Activated T-cell treated with anti-CD3 and anti-CD28 coated beads, Interleukin-2, amount 50 U/mL, for 4 hours (primary cell): ENCODE results near the gene HBD. TPM values are rescaled to one million over a fixed set of nuclear protein-coding genes. Genes with fewer than 3 reads are reported as not detected.
"Not testable (repeated sequence)": the region's sequence is repeated elsewhere in the genome, so short reads cannot be mapped to it uniquely, and the experiment has no call there.

ENCODE experiments used
- ATAC-seq, 2 donors: fragments of 200-7000 bp; cut with Tn5 transposase; one replicate each; pipeline ENCODE4 v1.10.0; 2021
- DNase-seq: peaks from one replicate; pipeline ENCODE4 v3.0.0-alpha.2; 2020
- H3K27me3 Mint-ChIP-seq: one replicate; pipeline ENCODE4 v1.8.0; 2021; ENCODE audit warnings: low read depth, mixed read lengths
- H3K36me3 Mint-ChIP-seq: one replicate; pipeline ENCODE4 v1.8.0; 2022; ENCODE audit warnings: mixed read lengths; ENCODE audit not compliant: insufficient read depth
- H3K4me1 Mint-ChIP-seq: one replicate; pipeline ENCODE4 v1.8.0; 2021; ENCODE audit warnings: low read depth, mixed read lengths
- H3K4me3 Mint-ChIP-seq: one replicate; pipeline ENCODE4 v1.8.0; 2021; ENCODE audit warnings: mild to moderate bottlenecking, moderate library complexity, mixed read lengths
- H3K9me3 Mint-ChIP-seq: one replicate; pipeline ENCODE4 v1.8.0; 2021; ENCODE audit warnings: mixed read lengths
- total RNA-seq, 3 donors: library from RNA; stranded (reverse); gene quantifications; one replicate each; pipeline ENCODE4 v1.2.1, GENCODE V29; 2021

HBD gene
- total RNA-seq, 3 donors from 2014 or later: 0.46 to 0.51 TPM; not detected in 1

DNA sequence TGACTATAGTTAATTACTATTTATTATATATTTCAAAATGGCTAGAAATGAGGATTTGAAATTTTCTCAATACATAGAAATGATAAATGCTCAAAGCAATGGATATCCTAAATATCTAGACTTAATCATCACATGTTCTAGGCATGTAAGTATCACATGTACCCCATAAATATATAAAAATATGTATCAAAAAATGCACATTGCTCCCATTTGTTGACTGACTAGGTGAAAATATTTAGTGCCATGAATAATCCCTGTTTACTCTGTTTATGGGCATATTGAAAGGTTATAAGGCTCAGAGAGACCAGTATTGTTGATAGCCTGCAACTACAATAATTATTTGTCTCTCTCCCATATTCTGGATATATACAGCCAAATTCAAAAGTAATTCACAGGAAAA is 32.3 kb upstream of the HBD start:
- no peaks in the 10 kb centered on the region for H3K36me3 Mint-ChIP-seq
- no peak overlapping the region for H3K4me3 Mint-ChIP-seq
- peaks cover 2% of the 10 kb centered on the region for H3K27me3 Mint-ChIP-seq
- DNase-seq: no peak
- H3K9me3 Mint-ChIP-seq: peaks cover 3% of the 10 kb centered on the region
- no peaks in the 10 kb centered on the region for H3K4me1 Mint-ChIP-seq
- ATAC-seq: no peak

DNA sequence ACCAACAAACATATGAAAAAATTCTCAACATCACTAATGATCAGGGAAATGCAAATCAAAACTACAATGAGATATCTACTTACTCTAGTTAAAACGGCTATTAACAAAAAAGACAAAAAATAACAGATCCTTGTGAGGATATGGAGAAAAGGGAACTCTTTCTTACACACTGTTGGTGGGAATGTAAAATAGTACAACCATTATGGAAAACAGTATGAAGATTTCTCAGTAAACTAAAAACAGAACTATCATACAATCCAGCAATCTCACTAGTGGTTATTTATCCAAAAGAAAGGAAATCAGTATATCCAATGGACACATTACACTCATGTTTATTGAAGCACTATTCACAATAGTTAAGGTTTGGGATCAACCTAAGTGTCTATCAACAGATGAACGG is 31.5 kb upstream of the HBD start:
- H3K4me3 Mint-ChIP-seq: no peak overlapping the region
- DNase-seq (no peak), ATAC-seq (no peak)
- no peaks in the 10 kb centered on the region for H3K4me1 Mint-ChIP-seq
- no peaks in the 10 kb centered on the region for H3K36me3 Mint-ChIP-seq
- H3K27me3 Mint-ChIP-seq: no peaks in the 10 kb centered on the region
- H3K9me3 Mint-ChIP-seq: peaks cover 3% of the 10 kb centered on the region

GRCh38 chr11:5258543-5259262 is 24.4 kb upstream of the HBD start:
- ATAC-seq (no peak), DNase-seq (no peak)
- Mint-ChIP-seq H3K36me3 (no peaks in the 10 kb centered on the region), H3K27me3 (peaks cover 2% of the 10 kb centered on the region), H3K9me3 (peaks cover 12% of the 10 kb centered on the region), H3K4me3 (no peak overlapping the region), H3K4me1 (no peaks in the 10 kb centered on the region)

DNA sequence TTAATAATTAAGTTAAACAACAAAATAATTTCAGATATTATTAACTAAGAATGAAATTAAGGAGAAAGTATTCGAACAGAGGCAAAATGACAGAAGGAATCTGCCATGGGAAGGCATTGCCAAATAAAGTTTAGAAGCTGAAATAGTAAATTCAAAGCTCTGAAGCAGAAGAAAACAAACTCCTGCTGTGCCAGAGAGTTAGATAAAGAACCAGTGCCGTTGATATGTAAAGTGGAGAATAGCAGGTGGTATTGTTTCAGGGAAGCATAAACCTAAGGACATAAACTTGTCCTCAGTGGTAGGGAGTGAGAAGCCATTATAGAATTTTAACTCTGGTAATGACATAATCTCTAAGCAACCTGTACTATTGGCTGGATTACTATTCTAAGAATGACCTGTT is 23.0 kb upstream of the HBD start:
- Mint-ChIP-seq H3K36me3 (no peaks in the 10 kb centered on the region), H3K27me3 (peaks cover 2% of the 10 kb centered on the region), H3K4me1 (no peaks in the 10 kb centered on the region), H3K9me3 (peaks cover 12% of the 10 kb centered on the region), H3K4me3 (no peak overlapping the region)
- DNase-seq (no peak), ATAC-seq (no peak)

DNA sequence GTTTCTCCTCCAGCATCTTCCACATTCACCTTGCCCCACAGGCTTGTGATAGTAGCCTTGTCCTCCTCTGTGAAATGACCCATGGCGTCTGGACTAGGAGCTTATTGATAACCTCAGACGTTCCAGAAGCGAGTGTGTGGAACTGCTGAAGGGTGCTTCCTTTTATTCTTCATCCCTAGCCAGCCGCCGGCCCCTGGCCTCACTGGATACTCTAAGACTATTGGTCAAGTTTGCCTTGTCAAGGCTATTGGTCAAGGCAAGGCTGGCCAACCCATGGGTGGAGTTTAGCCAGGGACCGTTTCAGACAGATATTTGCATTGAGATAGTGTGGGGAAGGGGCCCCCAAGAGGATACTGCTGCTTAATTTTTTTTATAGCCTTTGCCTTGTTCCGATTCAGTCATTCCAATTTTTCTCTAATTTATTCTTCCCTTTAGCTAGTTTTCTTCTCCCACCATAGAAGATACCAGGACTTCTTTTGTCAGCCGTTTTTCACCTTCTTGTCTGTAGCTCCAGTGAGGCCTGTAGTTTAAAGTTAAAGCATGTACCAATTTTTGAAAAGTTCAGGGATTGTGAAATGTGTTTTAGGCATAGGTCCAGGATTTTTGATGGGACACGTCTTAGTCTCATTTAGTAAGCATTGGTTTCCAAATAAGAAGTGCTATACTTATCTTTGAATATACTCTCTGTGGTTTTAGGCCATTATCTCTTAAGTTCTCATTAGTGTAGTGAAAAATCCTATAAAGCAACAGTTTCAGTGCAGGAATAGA is 20.5 kb upstream of the HBD start, which contains the start of gene HBG2:
TSS of gene HBG2 (minus strand) at position 136 of the 768 bp plus-strand sequence. CDS start at position 83, 53 bp downstream.
- DNase-seq, H3K27me3 Mint-ChIP-seq, H3K4me3 Mint-ChIP-seq, ATAC-seq, H3K4me1 Mint-ChIP-seq, H3K9me3 Mint-ChIP-seq, H3K36me3 Mint-ChIP-seq: not testable (repeated sequence)

DNA sequence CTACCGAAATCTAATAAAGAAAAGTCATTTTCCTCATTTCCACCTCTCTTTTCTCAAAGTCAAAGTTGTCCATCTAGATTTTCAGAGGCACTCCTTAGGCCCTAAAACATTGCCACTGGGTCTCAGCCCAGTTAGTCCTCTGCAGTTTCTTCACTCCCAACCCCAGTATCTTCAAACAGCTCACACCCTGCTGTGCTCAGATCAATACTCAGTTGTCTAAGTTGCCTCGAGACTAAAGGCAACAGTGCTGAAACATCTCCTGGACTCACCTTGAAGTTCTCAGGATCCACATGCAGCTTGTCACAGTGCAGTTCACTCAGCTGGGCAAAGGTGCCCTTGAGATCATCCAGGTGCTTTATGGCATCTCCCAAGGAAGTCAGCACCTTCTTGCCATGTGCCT is 19.7 kb upstream of the HBD start:
- H3K4me3 Mint-ChIP-seq, H3K4me1 Mint-ChIP-seq, H3K27me3 Mint-ChIP-seq, H3K36me3 Mint-ChIP-seq, DNase-seq, ATAC-seq, H3K9me3 Mint-ChIP-seq: not testable (repeated sequence)

GRCh38 chr11:5253440-5253839 is 19.2 kb upstream of the HBD start:
- not testable (repeated sequence) for H3K36me3 Mint-ChIP-seq, DNase-seq, ATAC-seq, H3K9me3 Mint-ChIP-seq, H3K27me3 Mint-ChIP-seq, H3K4me3 Mint-ChIP-seq, H3K4me1 Mint-ChIP-seq

- no peak for DNase-seq
- no peak for ATAC-seq
- H3K9me3 Mint-ChIP-seq: no peaks in the 10 kb centered on the region
- H3K36me3 Mint-ChIP-seq: no peaks in the 10 kb centered on the region
- no peaks in the 10 kb centered on the region for H3K4me1 Mint-ChIP-seq
- H3K4me3 Mint-ChIP-seq: no peak overlapping the region
- peaks cover 2% of the 10 kb centered on the region for H3K27me3 Mint-ChIP-seq
These were observed 18.6 kb upstream of the HBD start for GRCh38 chr11:5252919-5253265.

DNA sequence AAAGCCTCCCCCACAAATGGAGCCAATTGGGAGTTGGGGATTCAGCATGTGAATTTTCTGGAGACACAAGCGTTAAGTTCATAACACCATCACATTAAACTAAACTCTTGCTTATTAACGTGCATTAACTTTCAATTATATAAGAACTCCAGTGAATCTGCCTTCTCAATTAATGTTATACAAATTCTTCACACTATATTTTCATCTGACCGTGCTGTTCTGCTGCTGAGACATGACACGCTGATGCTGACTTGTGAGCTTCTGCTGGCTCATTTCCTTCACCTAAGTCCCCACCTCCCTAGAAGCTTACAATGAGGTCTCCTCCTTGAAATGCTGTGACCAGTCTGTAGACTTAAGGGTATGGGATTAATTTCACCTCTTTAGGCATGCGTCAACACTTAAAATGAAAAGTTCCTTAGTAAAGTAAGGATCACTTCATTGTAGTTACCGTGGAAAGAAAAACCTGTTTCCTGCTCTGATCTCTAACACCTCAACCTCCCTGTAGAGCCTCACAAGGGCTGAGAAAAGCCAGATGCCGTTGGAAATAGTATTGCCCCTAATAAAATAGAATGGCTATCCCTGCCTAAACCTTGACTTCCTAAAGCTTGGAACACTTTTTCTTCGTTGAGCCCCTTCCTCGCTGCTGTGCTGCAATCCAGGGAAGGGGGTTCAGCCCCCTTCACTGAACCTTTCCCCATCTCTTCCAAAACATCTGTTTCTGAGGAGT is 18.1 kb upstream of the HBD start:
- Mint-ChIP-seq H3K4me3 (no peak overlapping the region), H3K27me3 (peaks cover 2% of the 10 kb centered on the region), H3K9me3 (no peaks in the 10 kb centered on the region), H3K4me1 (no peaks in the 10 kb centered on the region), H3K36me3 (no peaks in the 10 kb centered on the region)
- ATAC-seq (no peak), DNase-seq (no peak)

DNA sequence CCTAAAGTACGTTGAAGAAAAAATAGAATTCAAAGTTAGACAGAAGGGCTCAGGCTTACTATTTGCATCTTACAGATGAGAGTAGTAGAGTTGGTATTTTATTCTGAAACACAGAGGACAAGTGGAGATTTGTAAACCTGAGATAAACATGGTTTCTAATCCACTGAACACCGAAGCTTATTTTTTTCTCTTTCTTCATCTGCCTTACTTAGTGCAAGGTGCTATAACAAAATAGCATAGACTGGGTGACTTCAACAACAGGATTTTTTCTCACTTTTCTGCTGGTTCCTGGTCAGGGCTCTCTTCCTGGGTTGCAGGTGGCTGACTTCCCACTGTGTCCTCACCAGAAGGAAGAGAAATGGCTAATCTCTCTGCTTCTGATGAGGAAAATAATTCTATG is 17.5 kb upstream of the HBD start:
- H3K27me3 Mint-ChIP-seq: peaks cover 2% of the 10 kb centered on the region
- H3K4me1 Mint-ChIP-seq: no peaks in the 10 kb centered on the region
- no peaks in the 10 kb centered on the region for H3K36me3 Mint-ChIP-seq
- H3K4me3 Mint-ChIP-seq: no peak overlapping the region
- DNase-seq: no peak
- H3K9me3 Mint-ChIP-seq: no peaks in the 10 kb centered on the region
- ATAC-seq: no peak

DNA sequence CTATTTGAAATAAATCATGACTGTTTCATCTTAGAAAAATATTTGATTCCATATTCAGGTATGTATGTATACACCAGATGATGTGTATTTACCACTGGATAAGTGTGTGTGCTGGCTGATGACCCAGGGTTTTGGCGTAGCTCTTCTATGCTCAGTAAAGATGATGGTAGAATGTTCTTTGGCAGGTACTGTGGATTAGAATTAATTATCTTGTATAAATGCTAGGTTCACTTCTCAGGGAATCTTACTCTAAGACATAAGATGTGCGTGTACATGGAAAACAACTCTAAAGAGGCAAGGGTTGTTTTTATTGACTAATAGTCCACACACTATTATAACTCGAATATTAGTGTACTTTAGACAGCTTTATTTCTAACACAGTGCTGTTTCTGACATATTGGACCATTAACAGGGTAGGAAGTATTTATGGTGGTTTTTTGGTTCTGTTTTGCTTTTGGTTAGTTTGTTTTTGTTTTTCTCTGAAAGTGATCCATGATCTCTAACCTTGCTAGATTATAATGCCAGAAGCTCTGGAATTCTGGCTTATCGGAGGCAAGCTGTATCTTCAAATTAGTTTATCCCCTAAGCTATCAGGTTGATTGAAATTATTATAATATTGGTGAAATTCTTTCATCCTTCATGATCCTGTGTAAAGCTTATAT is 16.4 kb upstream of the HBD start:
- no peaks in the 10 kb centered on the region for H3K4me1 Mint-ChIP-seq
- no peak overlapping the region for H3K4me3 Mint-ChIP-seq
- DNase-seq (no peak), ATAC-seq (no peak)
- H3K9me3 Mint-ChIP-seq: no peaks in the 10 kb centered on the region
- H3K27me3 Mint-ChIP-seq: no peaks in the 10 kb centered on the region
- H3K36me3 Mint-ChIP-seq: no peaks in the 10 kb centered on the region

DNA sequence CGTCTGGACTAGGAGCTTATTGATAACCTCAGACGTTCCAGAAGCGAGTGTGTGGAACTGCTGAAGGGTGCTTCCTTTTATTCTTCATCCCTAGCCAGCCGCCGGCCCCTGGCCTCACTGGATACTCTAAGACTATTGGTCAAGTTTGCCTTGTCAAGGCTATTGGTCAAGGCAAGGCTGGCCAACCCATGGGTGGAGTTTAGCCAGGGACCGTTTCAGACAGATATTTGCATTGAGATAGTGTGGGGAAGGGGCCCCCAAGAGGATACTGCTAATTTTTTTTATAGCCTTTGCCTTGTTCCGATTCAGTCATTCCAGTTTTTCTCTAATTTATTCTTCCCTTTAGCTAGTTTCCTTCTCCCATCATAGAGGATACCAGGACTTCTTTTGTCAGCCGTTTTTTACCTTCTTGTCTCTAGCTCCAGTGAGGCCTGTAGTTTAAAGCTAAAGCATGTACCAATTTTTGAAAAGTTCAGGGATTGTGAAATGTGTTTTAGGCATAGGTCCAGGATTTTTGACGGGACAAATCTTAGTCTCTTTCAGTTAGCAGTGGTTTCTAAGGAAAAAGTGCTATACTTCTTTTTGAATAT is 15.6 kb upstream of the HBD start, which contains the start of gene HBG1:
TSS of gene HBG1 (minus strand) at position 51 of the 590 bp plus-strand sequence. CDS start 53 bp downstream, outside the sequence.
- H3K27me3 Mint-ChIP-seq, DNase-seq, H3K4me3 Mint-ChIP-seq, ATAC-seq, H3K4me1 Mint-ChIP-seq, H3K36me3 Mint-ChIP-seq, H3K9me3 Mint-ChIP-seq: not testable (repeated sequence)

DNA sequence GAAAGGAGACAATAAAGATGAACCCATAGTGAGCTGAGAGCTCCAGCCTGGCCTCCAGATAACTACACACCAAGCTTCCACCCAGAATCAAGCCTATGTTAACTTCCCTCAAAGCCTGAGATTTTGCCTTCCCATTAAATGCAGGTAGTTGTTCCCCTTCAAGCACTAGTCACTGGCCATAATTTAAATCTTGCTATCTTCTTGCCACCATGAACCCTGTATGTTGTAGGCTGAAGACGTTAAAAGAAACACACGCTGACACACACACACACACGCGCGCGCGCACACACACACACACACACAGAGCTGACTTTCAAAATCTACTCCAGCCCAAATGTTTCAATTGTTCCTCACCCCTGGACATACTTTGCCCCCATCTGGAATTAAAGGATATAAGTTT is 14.2 kb upstream of the HBD start:
- H3K4me1 Mint-ChIP-seq, H3K4me3 Mint-ChIP-seq, H3K36me3 Mint-ChIP-seq, DNase-seq, H3K9me3 Mint-ChIP-seq, ATAC-seq, H3K27me3 Mint-ChIP-seq: not testable (repeated sequence)
